HG03060 (cell line): Measurements from ENCODE around the gene DHCR7.

Source experiments
- ATAC-seq: cut with Tn5 transposase; IDR thresholded peaks from one replicate; pipeline ENCODE4 v1.9.1; 2021; ENCODE audit warnings: low read depth, moderate number of reproducible peaks; ENCODE audit not compliant: unreplicated experiment

DHCR7 gene

GRCh38 chr11:71387784-71388636 is 60.2 kb downstream of the DHCR7 start:
- no peak for ATAC-seq

DNA sequence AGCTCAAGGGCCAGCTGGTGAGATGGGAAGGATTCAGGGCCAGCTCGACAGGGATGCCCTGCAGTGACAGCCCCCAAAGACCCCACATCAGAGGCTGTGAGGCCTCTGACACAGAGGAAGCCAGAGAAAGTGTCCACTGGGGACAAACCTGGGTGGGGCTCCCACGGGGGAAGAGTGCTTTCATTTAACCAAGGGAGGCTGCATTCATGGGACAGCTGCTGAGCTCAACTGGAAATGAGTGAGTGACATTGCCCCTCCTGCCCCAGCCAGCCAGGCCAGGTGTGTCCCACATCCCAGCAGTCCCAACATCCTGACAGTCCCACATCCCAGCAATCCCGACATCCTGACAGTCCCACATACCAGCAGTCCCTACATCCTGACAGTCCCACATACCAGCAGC is 61.0 kb downstream of the DHCR7 start:
- ATAC-seq: no peak

DNA sequence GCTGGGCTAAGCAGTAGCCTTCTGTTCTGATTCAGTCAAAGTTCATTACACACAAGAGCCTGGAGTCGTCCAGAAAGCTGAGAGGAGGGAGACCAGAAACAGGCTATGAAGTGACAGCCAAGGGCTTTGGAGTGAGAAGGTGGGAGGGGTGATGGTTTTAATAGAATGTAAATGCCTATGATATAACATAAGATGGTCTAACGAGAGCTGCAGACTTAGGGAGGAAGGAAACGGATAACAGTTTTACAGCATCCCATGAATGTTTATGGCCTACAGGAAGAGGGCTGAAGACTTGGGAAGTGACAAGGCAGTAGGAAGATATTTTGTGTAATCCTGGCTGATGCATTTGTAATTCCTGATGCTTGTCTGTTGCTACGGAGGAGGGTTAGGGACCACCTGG is 62.0 kb downstream of the DHCR7 start:
- no peak for ATAC-seq

DNA sequence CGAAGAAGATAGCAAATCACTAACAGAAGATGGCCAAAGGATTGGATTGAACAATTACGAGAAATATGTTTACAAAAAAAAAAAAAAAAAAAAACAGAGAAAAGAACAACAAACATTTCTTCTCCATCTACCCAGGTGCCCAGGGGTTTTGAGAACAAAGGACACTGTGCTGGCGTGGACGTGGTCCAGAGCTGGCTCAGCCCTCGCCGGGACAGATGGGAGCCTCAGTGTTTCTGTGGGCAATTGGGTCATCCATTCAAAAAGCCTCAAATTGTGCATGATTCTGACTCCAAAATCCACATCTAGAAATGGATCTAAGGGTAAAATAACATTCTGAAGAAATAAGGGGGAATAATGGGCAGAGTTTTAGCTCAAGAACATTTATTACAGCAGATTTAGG is 63.1 kb downstream of the DHCR7 start:
- ATAC-seq: no peak

GRCh38 chr11:71384561-71384960 is 63.6 kb downstream of the DHCR7 start:
- no peak for ATAC-seq
